IPS-20b (cell line): ENCODE data around the gene B3GNT2.

Experiments
- H3K27ac ChIP-seq: one replicate; pipeline ENCODE4 v1.5.1; 2013; ENCODE audit warnings: low read length
- H3K27me3 ChIP-seq: 2 replicates; pipeline ENCODE4 v1.6.1; 2013; ENCODE audit warnings: mild to moderate bottlenecking, low read length, inconsistent platforms; ENCODE audit not compliant: insufficient read depth
- H3K36me3 ChIP-seq: 2 replicates; pipeline ENCODE4 v1.6.1; 2013; ENCODE audit warnings: low read depth, mild to moderate bottlenecking, inconsistent platforms, low read length, moderate library complexity; ENCODE audit not compliant: insufficient read depth
- H3K4me1 ChIP-seq: 2 replicates; pipeline ENCODE4 v1.6.1; 2013; ENCODE audit warnings: mild to moderate bottlenecking, control low read depth, inconsistent platforms, low read length, moderate library complexity; ENCODE audit not compliant: insufficient read depth
- H3K4me3 ChIP-seq: 2 replicates; pipeline ENCODE4 v1.5.1; 2013; ENCODE audit warnings: mild to moderate bottlenecking, low read length, inconsistent platforms
- H3K9ac ChIP-seq: 2 replicates; pipeline ENCODE4 v1.6.1; 2013; ENCODE audit warnings: low read depth, mild to moderate bottlenecking, inconsistent platforms, low read length, moderate library complexity
- H3K9me3 ChIP-seq: 2 replicates; pipeline ENCODE4 v1.6.1; 2013; ENCODE audit warnings: mild to moderate bottlenecking, low read depth, low read length, inconsistent platforms; ENCODE audit not compliant: insufficient read depth

B3GNT2 gene

GRCh38 chr2:62163106-62163831 is 32.6 kb upstream of the B3GNT2 start:
- Histone ChIP-seq H3K4me1 (no peaks in the 10 kb centered on the region), H3K9me3 (no peaks in the 10 kb centered on the region), H3K27me3 (no peaks in the 10 kb centered on the region), H3K4me3 (no peak overlapping the region), H3K27ac (no peak overlapping the region), H3K9ac (no peak overlapping the region), H3K36me3 (no peaks in the 10 kb centered on the region)

- Histone ChIP-seq H3K27me3 (no peaks in the 10 kb centered on the region), H3K36me3 (no peaks in the 10 kb centered on the region), H3K9me3 (no peaks in the 10 kb centered on the region), H3K27ac (no peak overlapping the region), H3K4me3 (no peak overlapping the region), H3K9ac (no peak overlapping the region), H3K4me1 (no peaks in the 10 kb centered on the region)
These were observed 32.1 kb upstream of the B3GNT2 start for GRCh38 chr2:62163834-62164233.

- H3K4me3 ChIP-seq: no peak overlapping the region
- no peaks in the 10 kb centered on the region for H3K4me1 ChIP-seq
- no peaks in the 10 kb centered on the region for H3K9me3 ChIP-seq
- H3K27ac ChIP-seq: no peak overlapping the region
- no peaks in the 10 kb centered on the region for H3K36me3 ChIP-seq
- no peak overlapping the region for H3K9ac ChIP-seq
- H3K27me3 ChIP-seq: no peaks in the 10 kb centered on the region
These were observed 20.2 kb upstream of the B3GNT2 start for GRCh38 chr2:62175728-62176127.

DNA sequence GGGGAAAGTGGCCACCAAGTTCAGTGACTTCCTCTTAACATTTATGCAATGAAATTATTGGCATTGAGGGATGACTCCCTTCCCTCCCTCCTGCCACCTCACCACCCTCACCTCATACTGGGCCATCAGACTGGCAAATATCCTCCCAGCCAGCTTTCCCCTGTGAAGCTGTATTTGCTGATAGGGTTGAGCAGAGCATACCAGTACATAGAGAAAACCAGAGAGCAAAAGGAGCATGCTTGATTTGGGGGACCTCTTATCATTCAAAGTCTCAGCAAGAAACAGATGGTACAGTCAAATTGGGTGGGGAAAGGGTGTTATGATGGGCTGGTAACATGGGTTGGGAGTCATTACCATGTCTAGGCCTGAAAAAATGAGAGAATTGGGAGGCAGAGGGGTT is 19.1 kb upstream of the B3GNT2 start:
- Histone ChIP-seq H3K27me3 (no peaks in the 10 kb centered on the region), H3K9ac (no peak overlapping the region), H3K9me3 (no peaks in the 10 kb centered on the region), H3K36me3 (no peaks in the 10 kb centered on the region), H3K27ac (no peak overlapping the region), H3K4me3 (no peak overlapping the region), H3K4me1 (no peaks in the 10 kb centered on the region; the same call in 1 of the 2 replicates)

DNA sequence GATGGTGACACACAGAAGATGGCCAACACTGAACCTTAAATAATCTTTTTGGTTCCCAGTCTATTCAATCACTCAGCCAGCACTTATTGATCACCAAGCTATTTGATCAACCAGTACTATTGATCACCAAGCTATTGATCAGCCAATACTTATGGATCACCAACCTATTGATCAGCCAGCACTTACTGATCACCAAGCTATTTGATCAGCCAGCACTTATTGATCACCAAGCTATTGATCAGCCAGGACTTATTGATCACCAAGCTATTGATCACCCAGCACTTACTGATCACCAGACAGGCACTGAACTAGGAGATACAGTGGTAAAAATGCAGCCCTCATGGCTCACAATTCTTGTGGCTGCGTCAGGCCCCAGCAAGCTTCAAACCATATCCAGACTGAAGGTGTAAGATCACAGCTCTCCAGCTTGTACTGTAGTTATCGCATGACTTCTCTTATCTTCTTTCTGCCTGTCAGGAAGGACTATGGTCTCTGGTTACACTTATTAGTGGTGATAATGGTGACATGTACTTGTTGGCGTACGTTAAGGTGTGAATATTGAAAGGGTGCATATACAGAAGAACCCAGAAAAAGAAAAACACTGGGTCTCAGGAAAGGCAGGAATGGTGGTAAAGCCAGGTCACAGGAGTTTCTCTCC is 18.4 kb upstream of the B3GNT2 start:
- no peaks in the 10 kb centered on the region for H3K9me3 ChIP-seq
- H3K27ac ChIP-seq: no peak overlapping the region
- no peak overlapping the region for H3K4me3 ChIP-seq
- no peaks in the 10 kb centered on the region for H3K36me3 ChIP-seq
- no peaks in the 10 kb centered on the region; the same call in 1 of the 2 replicates for H3K4me1 ChIP-seq
- no peak overlapping the region for H3K9ac ChIP-seq
- H3K27me3 ChIP-seq: no peaks in the 10 kb centered on the region

- H3K9me3 ChIP-seq: no peaks in the 10 kb centered on the region
- H3K4me1 ChIP-seq: no peaks in the 10 kb centered on the region; the same call in 1 of the 2 replicates
- no peaks in the 10 kb centered on the region for H3K27me3 ChIP-seq
- H3K9ac ChIP-seq: no peak overlapping the region
- no peak overlapping the region for H3K27ac ChIP-seq
- no peaks in the 10 kb centered on the region for H3K36me3 ChIP-seq
- H3K4me3 ChIP-seq: no peak overlapping the region
These were observed 17.1 kb upstream of the B3GNT2 start for GRCh38 chr2:62178741-62179271.

DNA sequence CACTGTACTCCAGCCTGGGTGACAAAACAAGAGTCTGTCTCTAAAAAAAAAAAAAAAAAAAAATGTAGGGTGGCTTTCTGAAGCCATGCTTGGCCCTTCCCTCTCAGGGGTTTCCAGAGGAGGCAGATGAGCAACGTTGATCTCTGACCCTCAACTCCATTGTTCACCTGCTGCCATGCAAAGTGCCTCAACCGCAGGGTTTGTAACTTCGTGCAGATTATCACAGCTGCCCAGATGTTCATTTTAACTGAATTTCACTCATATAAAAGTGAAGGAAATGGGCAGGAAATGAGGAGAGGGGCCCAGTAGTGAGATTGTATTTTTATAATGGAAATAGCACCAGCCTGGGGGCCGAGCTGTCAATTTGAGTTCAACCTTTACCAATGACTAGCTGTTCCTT is 14.9 kb upstream of the B3GNT2 start:
- H3K27me3 ChIP-seq: no peaks in the 10 kb centered on the region
- H3K36me3 ChIP-seq: no peaks in the 10 kb centered on the region
- H3K9me3 ChIP-seq: no peaks in the 10 kb centered on the region
- no peak overlapping the region for H3K4me3 ChIP-seq
- H3K9ac ChIP-seq: no peak overlapping the region
- H3K4me1 ChIP-seq: no peaks in the 10 kb centered on the region; the same call in 1 of the 2 replicates
- no peak overlapping the region for H3K27ac ChIP-seq

GRCh38 chr2:62181843-62182242 is 14.1 kb upstream of the B3GNT2 start:
- Histone ChIP-seq H3K27me3 (no peaks in the 10 kb centered on the region), H3K4me3 (no peak overlapping the region), H3K9ac (no peak overlapping the region), H3K4me1 (no peaks in the 10 kb centered on the region; the same call in 1 of the 2 replicates), H3K36me3 (no peaks in the 10 kb centered on the region), H3K27ac (no peak overlapping the region), H3K9me3 (no peaks in the 10 kb centered on the region)

GRCh38 chr2:62184512-62185230 is 11.2 kb upstream of the B3GNT2 start:
- Histone ChIP-seq H3K27ac (no peak overlapping the region), H3K9ac (no peak overlapping the region), H3K9me3 (no peaks in the 10 kb centered on the region), H3K27me3 (no peaks in the 10 kb centered on the region), H3K4me1 (no peaks in the 10 kb centered on the region; the same call in 1 of the 2 replicates), H3K36me3 (no peaks in the 10 kb centered on the region), H3K4me3 (no peak overlapping the region)

- no peaks in the 10 kb centered on the region for H3K9me3 ChIP-seq
- no peak overlapping the region for H3K4me3 ChIP-seq
- no peak overlapping the region for H3K27ac ChIP-seq
- no peaks in the 10 kb centered on the region; the same call in 1 of the 2 replicates for H3K4me1 ChIP-seq
- no peaks in the 10 kb centered on the region for H3K36me3 ChIP-seq
- H3K9ac ChIP-seq: no peak overlapping the region
- H3K27me3 ChIP-seq: no peaks in the 10 kb centered on the region
These were observed 10.3 kb upstream of the B3GNT2 start for GRCh38 chr2:62185475-62186155.

GRCh38 chr2:62186156-62186905 is 9.6 kb upstream of the B3GNT2 start:
- no peaks in the 10 kb centered on the region for H3K27me3 ChIP-seq
- H3K4me3 ChIP-seq: no peak overlapping the region
- no peaks in the 10 kb centered on the region; the same call in 1 of the 2 replicates for H3K4me1 ChIP-seq
- no peaks in the 10 kb centered on the region for H3K9me3 ChIP-seq
- no peak overlapping the region for H3K27ac ChIP-seq
- H3K9ac ChIP-seq: no peak overlapping the region
- no peaks in the 10 kb centered on the region for H3K36me3 ChIP-seq
